DLD1 (cell line): ENCODE results near the gene MRPL41.
"Not testable (repeated sequence)": the region's sequence is repeated elsewhere in the genome, so short reads cannot be mapped to it uniquely, and the experiment has no call there.

Experiments used
- in situ Hi-C: cut with HindIII; loops from 2 replicates; pipeline ENCODE4 v1.10.0; 2017; ENCODE audit warnings: low sequenced_read_pairs

MRPL41 gene

DNA sequence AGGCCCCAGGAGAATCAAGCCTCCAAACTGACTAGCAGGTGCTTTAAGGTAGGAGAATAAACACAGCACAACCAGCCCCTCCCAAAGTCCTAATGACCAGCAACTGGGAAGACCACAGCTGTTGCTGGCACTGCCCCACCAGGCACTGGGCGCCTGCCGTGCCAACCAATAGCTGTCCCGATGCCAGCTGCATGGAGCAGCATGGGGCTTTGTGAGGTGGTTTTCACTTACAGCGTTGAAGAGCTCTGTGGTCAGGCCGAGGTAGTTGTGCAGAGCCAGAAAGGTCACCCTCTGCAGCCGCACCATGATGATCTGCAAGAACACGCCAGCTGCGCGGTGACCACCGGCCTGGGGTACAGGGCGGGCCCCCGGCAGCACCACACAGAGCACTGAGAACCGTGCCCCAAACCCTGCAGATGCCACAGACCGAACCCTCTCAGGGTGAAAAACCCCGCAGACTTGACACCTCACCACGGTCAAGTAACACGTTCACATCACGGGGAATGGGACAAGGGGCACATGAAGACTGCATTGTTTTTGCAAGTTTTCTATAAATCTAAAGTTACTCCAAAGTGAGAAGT is 30.2 kb upstream of the MRPL41 start:
- in situ Hi-C loops: no loop called here

DNA sequence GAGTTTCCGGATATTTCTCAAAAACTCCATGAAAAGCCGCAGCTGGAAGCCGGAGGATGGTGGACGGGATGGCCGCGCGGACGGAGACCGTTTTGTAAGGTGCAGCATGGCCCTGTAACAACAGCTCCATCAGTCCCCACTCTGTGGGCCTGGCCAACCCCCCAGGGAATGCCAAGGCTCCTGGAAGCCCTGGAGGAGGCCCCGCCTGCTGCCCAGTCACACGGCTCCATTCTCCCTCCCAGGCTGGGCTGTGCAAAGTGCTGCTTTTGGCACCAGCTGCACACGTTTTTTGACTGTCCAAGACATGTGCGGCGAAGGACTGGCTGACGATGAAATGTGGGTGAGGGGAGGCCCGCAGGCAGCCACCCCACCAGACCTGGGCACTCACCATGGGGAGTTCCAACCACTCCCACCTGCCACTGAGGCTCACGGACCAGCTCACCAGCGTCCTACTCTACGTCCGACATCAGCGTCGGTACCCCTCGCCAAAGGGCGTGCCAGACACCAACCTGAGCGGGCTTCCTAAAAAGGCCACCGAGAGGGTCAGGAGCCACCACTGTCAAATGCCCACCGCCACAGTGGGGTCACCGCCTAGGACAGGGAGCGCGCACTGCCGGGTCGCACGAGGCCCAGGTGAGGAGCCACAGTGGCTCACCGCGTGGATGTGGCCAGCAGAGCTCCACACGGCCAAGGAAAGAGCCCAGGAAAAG is 28.8 kb upstream of the MRPL41 start:
- in situ Hi-C loops: no loop called here

DNA sequence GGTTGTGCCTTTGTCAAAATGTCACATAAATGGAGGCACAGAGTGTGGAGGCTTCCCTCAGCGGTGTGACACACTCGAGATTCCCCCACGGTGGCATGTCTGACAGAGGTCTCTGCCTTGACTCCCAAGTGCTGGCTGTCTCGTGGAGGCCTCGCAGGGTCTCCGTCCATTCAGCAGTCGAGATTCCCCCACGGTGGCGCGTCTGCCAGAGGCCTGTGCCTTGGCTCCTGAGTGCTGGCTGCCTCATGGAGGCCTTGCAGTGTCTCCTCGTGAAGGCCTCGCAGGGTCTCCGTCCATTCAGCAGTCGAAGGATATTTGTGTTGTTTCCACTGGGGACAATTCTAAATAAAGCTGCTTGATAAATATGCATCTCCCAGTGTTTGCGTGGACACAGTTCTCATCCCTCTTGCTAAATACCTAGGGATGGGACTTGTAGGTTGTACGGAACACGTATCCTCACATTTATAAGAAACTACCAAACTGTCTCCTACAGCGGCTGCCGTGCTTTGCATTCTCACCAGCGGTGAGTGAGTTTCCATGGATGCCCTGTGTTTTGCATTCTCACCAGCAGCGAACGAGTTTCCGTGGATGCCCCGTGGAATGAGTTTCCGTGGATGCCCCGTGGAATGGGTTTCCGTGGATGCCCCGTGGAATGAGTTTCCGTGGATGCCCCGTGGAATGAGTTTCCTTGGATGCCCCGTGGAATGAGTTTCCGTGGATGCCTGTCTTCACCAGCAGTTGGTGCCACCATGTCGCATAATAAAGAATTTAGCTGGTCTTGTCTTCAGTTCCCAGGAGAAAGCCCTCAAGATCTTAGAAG is 27.3 kb upstream of the MRPL41 start:
- in situ Hi-C loops: no loop called here

DNA sequence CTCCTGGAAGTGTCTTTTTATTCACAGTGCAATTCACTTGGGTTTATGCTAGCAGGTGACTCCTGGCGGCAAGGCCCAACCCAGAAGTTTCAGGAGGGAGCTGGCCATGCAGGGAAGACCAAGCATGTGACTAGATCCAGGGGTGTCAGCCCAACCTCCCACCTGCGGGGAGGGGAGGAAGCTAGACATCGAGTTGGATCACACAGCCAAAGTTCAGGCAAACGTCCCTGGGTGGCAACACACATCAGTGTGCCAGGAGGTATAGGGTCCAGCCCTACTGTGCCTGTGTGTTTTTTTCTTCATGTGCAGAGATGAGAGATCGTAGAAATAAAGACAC is 26.7 kb upstream of the MRPL41 start:
- in situ Hi-C loops: no loop called here

DNA sequence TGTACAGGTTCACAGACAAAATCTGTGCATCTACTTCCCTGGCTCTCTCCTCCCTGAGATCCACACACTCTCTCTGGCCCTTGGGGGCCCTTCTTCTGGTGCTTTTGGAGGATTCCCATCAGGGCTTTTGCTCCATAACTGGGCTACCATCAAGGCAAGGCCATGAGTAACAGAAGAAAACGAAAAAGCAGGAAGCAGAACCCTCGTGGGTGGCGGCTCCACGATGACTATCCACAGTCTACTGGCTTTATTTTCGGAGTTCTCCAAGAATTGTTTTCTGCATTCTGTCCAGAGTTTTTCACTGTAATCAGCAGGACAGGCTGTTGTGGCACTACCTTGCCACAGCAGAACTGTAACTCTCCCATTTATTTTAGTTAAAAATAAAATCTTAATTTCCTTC is 21.3 kb upstream of the MRPL41 start:
- in situ Hi-C loops: no loop called here

DNA sequence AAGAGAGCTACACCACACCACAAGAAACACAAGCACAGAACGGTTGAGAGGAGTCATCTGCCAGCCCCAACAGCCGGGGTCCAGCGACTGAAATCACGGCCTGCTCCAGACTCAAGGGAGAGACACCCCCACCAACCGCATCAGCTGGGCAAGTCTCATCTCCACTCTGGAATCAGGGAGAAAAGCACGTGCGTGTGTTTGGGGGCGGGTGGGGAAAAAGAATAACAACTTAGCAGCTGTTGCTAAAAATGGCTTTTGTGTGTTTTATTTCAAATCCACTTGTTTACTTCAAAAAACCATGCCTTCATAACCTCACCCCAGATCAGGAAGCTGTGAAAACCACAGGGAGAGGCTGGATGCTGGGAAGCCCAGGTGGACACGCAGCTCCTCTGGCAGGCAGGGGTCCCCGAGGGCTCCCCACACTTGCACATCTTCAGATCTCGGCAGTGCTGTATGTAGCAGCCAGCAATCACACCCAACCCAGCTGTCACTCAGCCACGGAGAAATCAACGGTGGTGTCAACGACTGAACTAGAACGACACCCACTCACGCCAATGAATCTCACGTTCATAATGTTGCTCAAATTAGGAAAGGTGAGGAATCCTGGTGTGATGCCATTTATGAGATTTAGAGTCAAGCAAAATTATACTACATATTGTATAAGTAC is 20.4 kb upstream of the MRPL41 start:
- in situ Hi-C loops: no loop called here

DNA sequence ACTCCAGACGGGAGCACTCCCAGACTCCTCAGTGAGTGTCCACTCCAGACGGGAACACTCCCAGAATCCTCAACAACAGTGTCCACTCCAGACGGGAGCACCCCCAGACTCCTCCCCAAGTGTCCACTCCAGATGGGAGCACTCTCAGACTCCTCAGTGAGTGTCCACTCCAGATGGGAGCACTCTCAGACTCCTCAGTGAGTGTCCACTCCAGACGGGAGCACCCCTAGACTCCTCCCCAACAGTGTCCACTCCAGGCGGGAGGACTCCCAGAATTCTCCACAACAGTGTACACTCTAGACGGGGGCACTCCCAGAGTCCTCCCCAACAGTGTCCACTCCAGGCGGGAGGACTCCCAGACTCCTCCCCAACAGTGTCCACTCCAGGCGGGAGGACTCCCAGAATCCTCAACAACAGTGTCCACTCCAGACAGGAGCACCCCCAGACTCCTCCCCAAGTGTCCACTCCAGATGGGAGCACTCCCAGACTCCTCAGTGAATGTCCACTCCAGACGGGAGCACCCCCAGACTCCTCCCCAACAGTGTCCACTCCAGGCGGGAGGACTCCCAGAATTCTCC is 18.7 kb upstream of the MRPL41 start:
- in situ Hi-C loops: not testable (repeated sequence)

DNA sequence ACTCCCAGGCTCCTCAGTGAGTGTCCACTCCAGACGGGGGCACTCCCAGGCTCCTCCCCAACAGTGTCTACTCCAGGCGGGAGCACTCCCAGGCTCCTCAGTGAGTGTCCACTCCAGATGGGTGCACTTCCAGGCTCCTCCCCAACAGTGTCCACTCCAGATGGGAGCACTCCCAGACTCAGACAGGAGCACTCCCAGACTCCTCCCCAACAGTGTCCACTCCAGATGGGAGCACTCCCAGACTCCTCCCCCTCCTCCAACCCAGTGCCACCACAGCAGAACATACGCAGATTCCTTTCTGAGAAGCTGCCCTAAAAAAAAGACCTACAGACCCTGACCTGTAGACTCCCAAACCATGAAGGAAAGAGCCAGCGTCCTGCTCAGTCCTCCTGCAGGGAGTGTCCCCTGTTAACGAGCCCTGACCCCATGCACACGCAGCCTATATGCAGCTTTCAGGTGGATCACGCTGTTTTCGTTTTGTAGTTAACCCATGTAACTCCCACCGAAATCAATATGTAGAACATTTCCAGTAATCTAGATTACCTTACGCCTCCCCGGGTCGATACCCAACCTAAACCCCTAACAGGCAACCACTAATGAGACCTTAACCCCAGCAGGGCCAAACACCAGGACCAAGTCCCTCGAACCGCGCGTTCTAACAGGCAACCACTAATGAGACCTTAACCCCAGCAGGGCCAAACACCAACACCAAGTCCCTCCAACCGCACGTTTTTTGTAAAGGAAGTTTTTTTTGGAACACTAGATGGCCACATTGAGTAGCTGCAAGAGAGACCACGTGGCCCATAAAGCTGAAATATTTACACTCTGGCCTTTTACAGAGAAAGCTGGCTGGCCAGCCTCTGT is 17.2 kb upstream of the MRPL41 start:
- in situ Hi-C loops: no loop called here

DNA sequence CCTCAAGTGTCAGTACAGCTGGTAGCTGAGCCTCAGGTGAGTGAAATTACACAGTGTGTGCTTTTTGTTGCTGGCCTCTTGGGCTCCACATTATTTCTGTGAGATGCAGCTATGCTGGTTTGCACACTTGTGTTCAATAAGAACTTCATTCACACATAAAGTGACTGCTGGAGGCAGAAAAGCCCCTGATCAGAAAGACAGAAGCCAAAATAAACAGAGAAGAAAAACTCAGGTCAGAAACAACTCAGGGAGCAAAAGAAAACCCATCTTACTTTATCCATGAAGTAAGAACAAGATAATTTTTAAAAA is 16.6 kb upstream of the MRPL41 start:
- in situ Hi-C loops: no loop called here

DNA sequence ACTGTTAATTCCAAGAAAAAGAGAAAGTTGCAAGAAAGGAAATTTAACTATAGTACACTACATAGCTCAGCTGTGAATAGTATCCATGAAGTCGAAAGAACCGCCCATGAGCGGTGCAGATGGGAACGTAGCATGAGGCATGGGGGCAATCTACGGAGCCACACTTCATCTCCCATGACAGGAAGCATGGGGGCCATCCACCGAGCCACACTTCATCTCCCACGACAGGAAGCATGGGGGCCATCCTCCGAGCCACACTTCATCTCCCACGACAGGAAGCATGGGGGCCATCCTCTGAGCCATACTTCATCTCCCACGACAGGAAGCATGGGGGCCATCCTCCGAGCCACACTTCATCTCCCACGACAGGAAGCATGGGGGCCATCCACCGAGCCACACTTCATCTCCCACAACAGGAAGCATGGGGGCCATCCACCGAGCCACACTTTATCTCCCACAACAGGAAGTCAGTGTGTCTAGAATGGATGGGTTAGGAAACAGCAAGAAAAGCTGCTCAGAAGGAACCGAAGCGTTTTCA is 15.0 kb upstream of the MRPL41 start:
- in situ Hi-C loops: not testable (repeated sequence)

DNA sequence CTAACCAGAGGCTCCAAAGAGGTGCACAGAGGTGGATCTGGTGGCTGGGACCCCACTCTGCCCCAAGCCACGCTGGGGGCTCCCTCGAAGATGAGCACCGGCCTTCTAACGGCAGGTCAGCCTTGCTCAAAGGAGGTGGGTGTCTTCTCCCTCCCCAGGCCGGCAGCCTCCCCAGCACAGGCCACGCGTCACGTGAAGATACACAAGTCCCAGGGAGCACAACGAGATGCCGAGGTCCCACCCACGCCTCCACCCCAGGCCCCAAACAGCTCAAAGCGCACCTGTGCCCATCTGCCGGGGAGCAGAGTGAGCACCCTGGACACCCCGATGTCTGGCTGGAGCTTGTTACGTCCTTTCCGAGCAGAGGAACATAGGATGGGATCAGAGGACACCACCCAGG is 13.6 kb upstream of the MRPL41 start:
- in situ Hi-C loops: no loop called here

DNA sequence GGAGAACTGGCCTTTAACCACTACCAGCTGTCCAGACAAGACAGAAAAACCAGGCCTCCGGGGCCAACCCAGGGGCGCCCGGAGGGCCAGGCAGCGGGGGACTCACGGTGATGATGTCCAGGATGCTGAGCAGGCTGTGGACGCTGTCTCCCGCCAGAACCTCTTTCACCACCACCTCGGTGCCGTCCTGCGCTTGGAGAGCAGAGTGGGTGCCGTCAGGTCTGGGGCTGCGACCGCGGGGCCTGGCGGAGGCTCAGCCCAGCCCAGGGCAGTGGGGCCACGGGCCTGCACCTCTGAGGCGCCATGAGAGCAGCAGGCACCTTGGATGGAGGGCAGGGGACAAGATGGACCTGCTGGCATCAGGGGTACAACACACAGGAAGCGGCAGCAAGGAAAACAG is 11.1 kb upstream of the MRPL41 start:
- in situ Hi-C loops: no loop called here

DNA sequence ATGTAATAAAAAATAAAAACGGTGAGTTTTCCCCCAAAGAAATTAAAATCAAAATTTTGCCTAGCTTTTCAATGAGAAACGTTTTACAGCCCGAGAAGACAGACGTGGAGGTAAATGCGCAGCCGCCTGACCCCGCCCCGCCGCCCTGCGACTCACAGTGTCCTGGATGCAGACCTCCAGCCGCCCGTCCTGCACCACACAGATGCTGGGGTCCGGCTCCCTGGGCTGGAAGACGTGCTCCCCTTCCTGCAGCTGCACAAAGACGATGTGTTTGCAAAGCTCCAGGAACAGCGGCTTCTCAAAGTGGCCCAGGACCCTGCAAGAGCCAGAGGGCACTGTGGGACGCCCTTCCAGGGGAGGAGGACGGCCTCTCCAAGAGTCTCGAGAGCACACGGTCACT is 9.2 kb upstream of the MRPL41 start:
- in situ Hi-C loops: no loop called here

DNA sequence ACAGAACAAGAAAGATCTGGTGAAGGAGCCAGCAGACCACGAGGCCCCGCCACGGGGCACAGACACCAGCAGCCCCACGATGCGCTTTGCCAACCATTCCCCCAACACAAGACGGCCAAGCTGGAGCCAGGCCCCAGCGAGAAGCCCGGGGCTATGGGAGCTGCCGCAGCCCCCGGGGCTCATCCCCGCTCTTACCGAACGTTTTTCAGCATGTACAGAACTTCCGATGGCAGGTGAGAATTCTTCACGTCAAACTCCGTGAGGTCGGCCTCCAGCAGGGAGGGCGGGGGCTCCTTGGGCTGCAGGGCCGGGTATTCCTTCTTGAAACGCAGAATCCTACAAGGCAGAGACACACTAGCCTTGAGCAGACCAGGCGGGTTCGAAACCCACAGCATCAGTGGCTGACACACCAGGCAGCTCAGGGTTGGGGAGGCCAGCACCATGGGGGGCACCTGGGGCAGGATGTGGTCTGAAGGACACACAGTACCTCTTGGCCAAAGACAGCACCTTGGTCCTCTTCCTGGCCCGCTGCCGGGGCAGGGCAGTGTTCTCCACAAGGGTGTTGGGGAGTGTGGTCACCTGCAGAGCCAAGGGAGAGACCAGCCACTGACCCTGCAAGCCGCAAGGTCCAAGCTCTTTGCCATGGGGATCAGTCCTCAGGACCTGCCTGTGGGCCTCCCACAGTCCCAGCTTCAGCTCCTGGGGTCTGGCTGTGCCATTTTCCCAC is 8.3 kb upstream of the MRPL41 start:
- in situ Hi-C loops: no loop called here

DNA sequence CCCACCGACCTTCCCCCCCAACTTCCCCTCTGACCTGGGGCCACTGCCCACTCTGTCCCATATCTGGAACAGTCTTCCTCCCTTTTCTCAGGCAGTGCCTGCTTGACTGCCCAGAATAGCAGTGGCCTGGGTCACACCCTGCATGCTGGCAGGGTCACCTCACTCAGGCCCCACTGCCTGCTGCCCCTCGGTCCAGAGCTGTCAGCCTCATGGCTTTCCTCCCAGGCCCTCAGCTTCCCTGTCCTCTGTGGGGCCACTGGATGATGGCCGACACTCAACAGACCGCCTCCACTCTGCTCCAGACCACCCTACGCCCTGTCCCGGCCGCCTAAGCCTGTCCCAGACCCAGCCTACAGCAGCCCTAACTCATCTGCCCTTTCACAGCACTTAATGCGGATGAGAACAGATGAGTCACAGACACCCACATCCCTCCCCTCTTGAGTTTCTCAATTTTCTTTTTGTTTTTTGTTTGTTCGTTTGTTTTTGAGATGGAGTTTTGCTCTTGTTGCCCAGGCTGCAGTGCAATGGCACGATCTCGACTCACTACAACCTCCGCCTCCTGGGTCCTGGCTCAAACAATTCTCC is 7.4 kb upstream of the MRPL41 start:
- in situ Hi-C loops: no loop called here

DNA sequence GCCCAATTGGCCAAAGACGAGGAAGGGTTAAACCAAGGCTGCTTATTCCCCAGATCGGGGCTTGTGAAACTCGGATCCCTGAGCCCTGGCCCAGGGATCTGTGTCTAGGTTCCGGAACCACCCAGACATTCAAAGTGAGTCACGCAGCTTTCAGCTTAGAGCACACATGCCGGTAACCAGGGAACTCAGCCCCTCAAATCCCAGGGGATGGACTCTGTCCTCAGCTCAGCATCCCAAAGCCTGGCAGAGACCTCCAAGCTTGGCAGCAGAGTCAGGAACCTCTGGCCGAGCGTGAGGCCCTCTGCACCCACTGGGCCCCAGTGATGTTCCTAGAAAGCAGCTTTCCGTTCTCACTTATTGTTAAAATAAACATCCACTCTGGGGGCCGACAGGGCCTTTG is 6.6 kb upstream of the MRPL41 start:
- in situ Hi-C loops: no loop called here

DNA sequence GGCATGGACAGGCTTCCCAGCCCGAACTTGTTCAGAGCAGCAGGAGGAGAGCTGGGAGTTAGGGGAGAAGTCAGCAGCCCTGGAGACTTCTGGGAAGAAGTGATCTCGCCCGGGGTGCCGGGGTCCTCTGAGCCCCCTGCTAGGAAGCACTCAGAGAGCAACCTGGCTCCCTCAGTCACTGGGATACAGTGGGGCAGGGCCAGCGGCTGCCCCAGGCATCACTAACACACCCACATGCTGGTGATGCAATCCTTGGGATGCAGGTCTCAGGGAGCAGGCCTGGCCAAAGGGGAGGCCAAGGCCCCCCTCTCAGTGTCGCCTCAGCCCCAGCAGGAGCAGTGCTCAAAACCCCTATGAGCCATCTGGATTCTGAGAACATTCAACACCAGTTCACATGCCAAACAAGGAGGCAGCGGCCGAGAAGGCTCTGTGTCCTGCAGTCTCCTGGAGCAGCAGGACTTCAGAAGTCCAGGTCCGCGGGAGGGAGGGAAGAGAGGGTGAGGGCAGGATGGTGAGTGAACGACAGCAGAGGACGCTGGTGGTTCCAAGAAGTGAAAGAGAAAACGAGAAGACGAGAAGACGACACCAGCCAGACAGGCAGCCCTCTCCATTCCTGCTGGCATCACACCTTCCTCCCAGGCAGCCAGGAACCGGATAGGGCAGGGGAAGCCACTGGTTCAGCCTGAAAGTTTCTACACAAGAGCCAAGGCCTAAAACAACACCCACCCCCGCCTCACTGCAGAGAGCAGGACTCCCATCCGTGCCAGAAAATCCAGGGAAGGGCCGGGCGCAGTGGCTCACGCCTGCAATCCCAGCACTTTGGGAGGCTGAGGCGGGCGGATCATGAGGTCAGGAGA is 3.8 kb upstream of the MRPL41 start:
- in situ Hi-C loops: no loop called here

DNA sequence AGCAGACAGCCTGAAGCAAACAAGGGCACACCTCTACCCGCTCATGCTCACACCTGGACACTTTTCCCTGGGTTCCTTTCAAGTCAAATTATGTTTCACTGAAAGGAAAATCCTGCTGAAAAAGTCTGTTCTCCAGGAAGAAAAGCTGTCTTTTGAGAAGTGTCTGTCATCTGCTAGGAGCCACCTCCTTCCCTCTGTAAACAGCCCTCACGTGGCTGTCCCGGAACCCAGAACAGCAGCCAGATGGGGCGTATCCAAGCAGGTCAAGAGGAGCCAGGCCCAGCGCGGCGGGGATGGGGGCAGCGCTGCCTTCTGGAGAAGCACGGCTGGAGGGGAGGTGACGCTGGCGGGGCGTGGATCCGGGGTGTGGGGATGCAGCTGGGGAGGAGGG is 1.5 kb upstream of the MRPL41 start, which contains the start of gene PNPLA7:
PNPLA7 (minus strand) TSS at position 172 of the 391 bp plus-strand sequence. CDS start 205 bp downstream, outside the sequence.
- in situ Hi-C loops: no loop called here
